Loucy (cell line): ENCODE data around the gene TMEM132D.

ENCODE experiments used
- CTCF ChIP-seq: fragments of 200-600 bp; sonication (generic); conservative IDR thresholded peaks from 2 replicates; pipeline ENCODE4 v1.5.1; 2014; ENCODE audit warnings: mild to moderate bottlenecking, antibody characterized with exemption, low read length
- EZH2phosphoT487 ChIP-seq: fragments of 200-600 bp; IDR thresholded peaks from 2 replicates; pipeline ENCODE4 v1.6.1; 2018; ENCODE audit warnings: antibody characterized with exemption, mild to moderate bottlenecking, moderate library complexity, borderline replicate concordance

- no peak for TF ChIP-seq CTCF
- TF ChIP-seq EZH2phosphoT487, result no peak
These were observed 827.1 kb downstream of the TMEM132D start for GRCh38 chr12:129076441-129077320.
